GM23338 (cell line): Measurements from ENCODE around the gene MAPK8. TPM values are rescaled to one million over a fixed set of nuclear protein-coding genes. Genes with fewer than 3 reads are reported as not detected.

Experiments used
- ATAC-seq: fragments of 200-7000 bp; cut with Tn5 transposase; 3 replicates; pipeline ENCODE4 v1.9.1; 2020
- DNase-seq: peaks from one replicate; pipeline ENCODE4 v3.0.0-alpha.2; 2015; ENCODE audit warnings: low spot score
- H2AFZ ChIP-seq: fragments of 200-600 bp; sonication (generic); 2 replicates; pipeline ENCODE4 v1.8.0; 2016; ENCODE audit warnings: antibody characterized with exemption, mild to moderate bottlenecking, moderate library complexity
- H3F3A ChIP-seq: fragments of 200-600 bp; sonication (generic); replicated peaks from 2 replicates; pipeline ENCODE4 v1.8.0; 2017; ENCODE audit warnings: antibody characterized with exemption, mixed run types, low read depth
- H3K27ac ChIP-seq: fragments of 200-600 bp; sonication (generic); 2 replicates; pipeline ENCODE4 v1.6.1; 2016; ENCODE audit warnings: low read depth
- H3K27me3 ChIP-seq: fragments of 200-600 bp; sonication (generic); 2 replicates; pipeline ENCODE4 v1.8.0; 2016; ENCODE audit warnings: mild to moderate bottlenecking, mixed run types, moderate library complexity; ENCODE audit not compliant: insufficient read depth
- H3K36me3 ChIP-seq: fragments of 200-600 bp; sonication (generic); 2 replicates; pipeline ENCODE4 v1.8.0; 2016; ENCODE audit warnings: mild to moderate bottlenecking; ENCODE audit not compliant: insufficient read depth
- H3K4me1 ChIP-seq: fragments of 200-600 bp; sonication (generic); 2 replicates; pipeline ENCODE4 v1.8.0; 2016; ENCODE audit warnings: mild to moderate bottlenecking, moderate library complexity; ENCODE audit not compliant: insufficient read depth
- H3K4me2 ChIP-seq: fragments of 200-600 bp; sonication (generic); 2 replicates; pipeline ENCODE4 v1.7.1; 2017; ENCODE audit warnings: mixed run types
- H3K4me3 ChIP-seq: fragments of 200-600 bp; sonication (generic); 2 replicates; pipeline ENCODE4 v1.6.1; 2016; ENCODE audit warnings: mixed run types
- H3K79me2 ChIP-seq: fragments of 200-600 bp; sonication (generic); replicated peaks from 2 replicates; pipeline ENCODE4 v1.8.0; 2017; ENCODE audit warnings: mild to moderate bottlenecking; ENCODE audit not compliant: insufficient read depth
- H3K9me2 ChIP-seq: fragments of 200-600 bp; sonication (generic); 2 replicates; pipeline ENCODE4 v1.8.0; 2017; ENCODE audit not compliant: insufficient read depth
- H4K20me1 ChIP-seq: fragments of 200-600 bp; sonication (generic); replicated peaks from 2 replicates; pipeline ENCODE4 v1.8.0; 2017; ENCODE audit warnings: mild to moderate bottlenecking; ENCODE audit not compliant: insufficient read depth
- H3K27ac Mint-ChIP-seq: 2 replicates; pipeline ENCODE4 v1.8.0; 2020; ENCODE audit warnings: inconsistent platforms, mild to moderate bottlenecking, moderate library complexity, mixed read lengths
- H3K27me3 Mint-ChIP-seq: 3 replicates; pipeline ENCODE4 v1.8.0; 2022; ENCODE audit warnings: low read depth, mild to moderate bottlenecking, moderate library complexity, mixed read lengths, inconsistent platforms; ENCODE audit not compliant: insufficient read depth, poor library complexity
- H3K36me3 Mint-ChIP-seq: 3 replicates; pipeline ENCODE4 v1.8.0; 2021; ENCODE audit warnings: low read depth, mild to moderate bottlenecking, inconsistent platforms, moderate library complexity, mixed read lengths
- H3K4me1 Mint-ChIP-seq: 3 replicates; pipeline ENCODE4 v1.8.0; 2020; ENCODE audit warnings: mild to moderate bottlenecking, inconsistent platforms, mixed read lengths
- H3K4me3 Mint-ChIP-seq: 3 replicates; pipeline ENCODE4 v1.8.0; 2021; ENCODE audit warnings: moderate library complexity, mild to moderate bottlenecking, inconsistent platforms, mixed read lengths
- H3K9me3 Mint-ChIP-seq: 3 replicates; pipeline ENCODE4 v1.8.0; 2020; ENCODE audit warnings: moderate library complexity, mild to moderate bottlenecking, inconsistent platforms, mixed read lengths
- CREB1 ChIP-seq: fragments of 250-450 bp; sonication (Bioruptor Pico); IDR thresholded peaks from 2 replicates; pipeline ENCODE4 v1.5.0; 2020; ENCODE audit warnings: low read depth, mild to moderate bottlenecking, moderate library complexity
- EZH2 ChIP-seq: fragments of 200-600 bp; sonication (generic); IDR thresholded peaks from one replicate; pipeline ENCODE4 v1.8.0; 2017; ENCODE audit warnings: antibody characterized with exemption, mild to moderate bottlenecking, low read depth; ENCODE audit not compliant: unreplicated experiment
- EZH2phosphoT487 ChIP-seq: fragments of 200-600 bp; sonication (generic); IDR thresholded peaks from one replicate; pipeline ENCODE4 v1.8.1; 2018; ENCODE audit warnings: antibody characterized with exemption; ENCODE audit not compliant: unreplicated experiment
- JUNB ChIP-seq: IDR thresholded peaks from one replicate; pipeline ENCODE4 v1.6.1; 2016; ENCODE audit warnings: antibody characterized with exemption; ENCODE audit not compliant: unreplicated experiment
- NANOG ChIP-seq: IDR thresholded peaks from 2 replicates; pipeline ENCODE4 v1.6.1; 2016; ENCODE audit warnings: antibody characterized with exemption, borderline replicate concordance
- POLR2AphosphoS5 ChIP-seq: IDR thresholded peaks from 2 replicates; pipeline ENCODE4 v1.6.1; 2016; ENCODE audit warnings: antibody characterized with exemption, low read depth
- STAT1 ChIP-seq: IDR thresholded peaks from one replicate; pipeline ENCODE4 v1.6.1; 2016; ENCODE audit warnings: antibody characterized with exemption; ENCODE audit not compliant: unreplicated experiment
- ZNF114 ChIP-seq: fragments of 250-450 bp; sonication (Bioruptor Pico); IDR thresholded peaks from 2 replicates; pipeline ENCODE4 v1.5.0; 2020; ENCODE audit warnings: mild to moderate bottlenecking, moderate library complexity
- ZNF331 ChIP-seq: fragments of 250-450 bp; sonication (Bioruptor Pico); IDR thresholded peaks from 2 replicates; pipeline ENCODE4 v1.5.0; 2020; ENCODE audit warnings: low read depth, mild to moderate bottlenecking, moderate library complexity
- polyA plus RNA-seq: library from polyadenylated mRNA; unstranded; fragments of >200 nt; fragmentation: Nextera tagmentation; extraction: Ambion mirVana; gene quantifications from 2 replicates; pipeline ENCODE4 v1.2.1, GENCODE V29; 2016
- total RNA-seq: library from RNA; depleted of rRNA; stranded (reverse); fragments of >200 nt; shearing (Covaris generic); gene quantifications from 2 replicates; pipeline ENCODE4 v1.2.3, GENCODE V29; 2014
- TF ChIP-seq, protein P1 (sequence below): IDR thresholded peaks from 2 replicates; pipeline ENCODE4 v1.6.1; 2016; ENCODE audit warnings: antibody characterized with exemption
- TF ChIP-seq, protein P2 (sequence below), 2 experiments: fragments of 200-600 bp in 1 of 2; sonication (generic) in 1 of 2; conservative IDR thresholded peaks; 2 replicates each; pipeline versions ENCODE4 v1.5.1 to v1.6.1; 2016 to 2017; ENCODE audit warnings: antibody characterized with exemption in 2 of 2, low read depth in 2 of 2, mild to moderate bottlenecking in 2 of 2, moderate library complexity in 1 of 2
- TF ChIP-seq, protein P3 (sequence below): fragments of 250-450 bp; sonication (Bioruptor Pico); IDR thresholded peaks from 2 replicates; pipeline ENCODE4 v1.5.0; 2020; ENCODE audit warnings: mild to moderate bottlenecking, moderate library complexity
- TF ChIP-seq, protein P4 (sequence below): IDR thresholded peaks from one replicate; pipeline ENCODE4 v1.6.1; 2018; ENCODE audit warnings: antibody characterized with exemption; ENCODE audit not compliant: unreplicated experiment

The MAPK8 gene
- total and polyA plus RNA-seq, 2 experiments from 2014 or later = 52.4 to 73.6 TPM

DNA sequence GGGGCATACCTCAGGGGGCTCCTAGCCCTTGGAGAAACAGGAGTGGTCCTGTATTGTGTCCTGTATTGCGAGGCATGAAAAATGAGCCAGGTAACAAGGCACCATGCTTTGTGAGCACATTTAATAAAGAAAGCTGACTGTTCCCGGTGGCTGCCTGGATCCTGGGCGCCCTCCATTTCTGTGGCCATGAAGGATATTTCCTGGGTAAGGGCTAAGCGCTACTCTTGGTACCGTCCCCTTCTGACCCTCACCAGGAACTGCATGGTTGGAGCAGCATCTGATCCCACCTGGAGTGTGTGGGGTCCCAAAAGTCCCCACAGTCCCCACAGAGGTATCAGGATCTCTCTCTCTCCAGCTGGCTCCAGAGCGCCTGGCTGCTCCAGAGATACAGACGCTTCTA is 139.5 kb downstream of the MAPK8 start:
- TF ChIP-seq, protein P1, sequence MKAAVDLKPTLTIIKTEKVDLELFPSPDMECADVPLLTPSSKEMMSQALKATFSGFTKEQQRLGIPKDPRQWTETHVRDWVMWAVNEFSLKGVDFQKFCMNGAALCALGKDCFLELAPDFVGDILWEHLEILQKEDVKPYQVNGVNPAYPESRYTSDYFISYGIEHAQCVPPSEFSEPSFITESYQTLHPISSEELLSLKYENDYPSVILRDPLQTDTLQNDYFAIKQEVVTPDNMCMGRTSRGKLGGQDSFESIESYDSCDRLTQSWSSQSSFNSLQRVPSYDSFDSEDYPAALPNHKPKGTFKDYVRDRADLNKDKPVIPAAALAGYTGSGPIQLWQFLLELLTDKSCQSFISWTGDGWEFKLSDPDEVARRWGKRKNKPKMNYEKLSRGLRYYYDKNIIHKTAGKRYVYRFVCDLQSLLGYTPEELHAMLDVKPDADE = no peak
- TF ChIP-seq CREB1 (CRISPR knock-in tag) (no peak), JUNB (no peak), EZH2 (no peak), ZNF114 (CRISPR knock-in tag) (no peak), EZH2phosphoT487 (no peak), NANOG (no peak), ZNF331 (CRISPR knock-in tag) (no peak), POLR2AphosphoS5 (no peak), STAT1 (no peak)
- TF ChIP-seq, protein P2, sequence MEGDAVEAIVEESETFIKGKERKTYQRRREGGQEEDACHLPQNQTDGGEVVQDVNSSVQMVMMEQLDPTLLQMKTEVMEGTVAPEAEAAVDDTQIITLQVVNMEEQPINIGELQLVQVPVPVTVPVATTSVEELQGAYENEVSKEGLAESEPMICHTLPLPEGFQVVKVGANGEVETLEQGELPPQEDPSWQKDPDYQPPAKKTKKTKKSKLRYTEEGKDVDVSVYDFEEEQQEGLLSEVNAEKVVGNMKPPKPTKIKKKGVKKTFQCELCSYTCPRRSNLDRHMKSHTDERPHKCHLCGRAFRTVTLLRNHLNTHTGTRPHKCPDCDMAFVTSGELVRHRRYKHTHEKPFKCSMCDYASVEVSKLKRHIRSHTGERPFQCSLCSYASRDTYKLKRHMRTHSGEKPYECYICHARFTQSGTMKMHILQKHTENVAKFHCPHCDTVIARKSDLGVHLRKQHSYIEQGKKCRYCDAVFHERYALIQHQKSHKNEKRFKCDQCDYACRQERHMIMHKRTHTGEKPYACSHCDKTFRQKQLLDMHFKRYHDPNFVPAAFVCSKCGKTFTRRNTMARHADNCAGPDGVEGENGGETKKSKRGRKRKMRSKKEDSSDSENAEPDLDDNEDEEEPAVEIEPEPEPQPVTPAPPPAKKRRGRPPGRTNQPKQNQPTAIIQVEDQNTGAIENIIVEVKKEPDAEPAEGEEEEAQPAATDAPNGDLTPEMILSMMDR (conservative IDR thresholded peaks at IDR 0.05; ENCODE audit: low read depth in 2 of 2) = no peak
- TF ChIP-seq, protein P3, sequence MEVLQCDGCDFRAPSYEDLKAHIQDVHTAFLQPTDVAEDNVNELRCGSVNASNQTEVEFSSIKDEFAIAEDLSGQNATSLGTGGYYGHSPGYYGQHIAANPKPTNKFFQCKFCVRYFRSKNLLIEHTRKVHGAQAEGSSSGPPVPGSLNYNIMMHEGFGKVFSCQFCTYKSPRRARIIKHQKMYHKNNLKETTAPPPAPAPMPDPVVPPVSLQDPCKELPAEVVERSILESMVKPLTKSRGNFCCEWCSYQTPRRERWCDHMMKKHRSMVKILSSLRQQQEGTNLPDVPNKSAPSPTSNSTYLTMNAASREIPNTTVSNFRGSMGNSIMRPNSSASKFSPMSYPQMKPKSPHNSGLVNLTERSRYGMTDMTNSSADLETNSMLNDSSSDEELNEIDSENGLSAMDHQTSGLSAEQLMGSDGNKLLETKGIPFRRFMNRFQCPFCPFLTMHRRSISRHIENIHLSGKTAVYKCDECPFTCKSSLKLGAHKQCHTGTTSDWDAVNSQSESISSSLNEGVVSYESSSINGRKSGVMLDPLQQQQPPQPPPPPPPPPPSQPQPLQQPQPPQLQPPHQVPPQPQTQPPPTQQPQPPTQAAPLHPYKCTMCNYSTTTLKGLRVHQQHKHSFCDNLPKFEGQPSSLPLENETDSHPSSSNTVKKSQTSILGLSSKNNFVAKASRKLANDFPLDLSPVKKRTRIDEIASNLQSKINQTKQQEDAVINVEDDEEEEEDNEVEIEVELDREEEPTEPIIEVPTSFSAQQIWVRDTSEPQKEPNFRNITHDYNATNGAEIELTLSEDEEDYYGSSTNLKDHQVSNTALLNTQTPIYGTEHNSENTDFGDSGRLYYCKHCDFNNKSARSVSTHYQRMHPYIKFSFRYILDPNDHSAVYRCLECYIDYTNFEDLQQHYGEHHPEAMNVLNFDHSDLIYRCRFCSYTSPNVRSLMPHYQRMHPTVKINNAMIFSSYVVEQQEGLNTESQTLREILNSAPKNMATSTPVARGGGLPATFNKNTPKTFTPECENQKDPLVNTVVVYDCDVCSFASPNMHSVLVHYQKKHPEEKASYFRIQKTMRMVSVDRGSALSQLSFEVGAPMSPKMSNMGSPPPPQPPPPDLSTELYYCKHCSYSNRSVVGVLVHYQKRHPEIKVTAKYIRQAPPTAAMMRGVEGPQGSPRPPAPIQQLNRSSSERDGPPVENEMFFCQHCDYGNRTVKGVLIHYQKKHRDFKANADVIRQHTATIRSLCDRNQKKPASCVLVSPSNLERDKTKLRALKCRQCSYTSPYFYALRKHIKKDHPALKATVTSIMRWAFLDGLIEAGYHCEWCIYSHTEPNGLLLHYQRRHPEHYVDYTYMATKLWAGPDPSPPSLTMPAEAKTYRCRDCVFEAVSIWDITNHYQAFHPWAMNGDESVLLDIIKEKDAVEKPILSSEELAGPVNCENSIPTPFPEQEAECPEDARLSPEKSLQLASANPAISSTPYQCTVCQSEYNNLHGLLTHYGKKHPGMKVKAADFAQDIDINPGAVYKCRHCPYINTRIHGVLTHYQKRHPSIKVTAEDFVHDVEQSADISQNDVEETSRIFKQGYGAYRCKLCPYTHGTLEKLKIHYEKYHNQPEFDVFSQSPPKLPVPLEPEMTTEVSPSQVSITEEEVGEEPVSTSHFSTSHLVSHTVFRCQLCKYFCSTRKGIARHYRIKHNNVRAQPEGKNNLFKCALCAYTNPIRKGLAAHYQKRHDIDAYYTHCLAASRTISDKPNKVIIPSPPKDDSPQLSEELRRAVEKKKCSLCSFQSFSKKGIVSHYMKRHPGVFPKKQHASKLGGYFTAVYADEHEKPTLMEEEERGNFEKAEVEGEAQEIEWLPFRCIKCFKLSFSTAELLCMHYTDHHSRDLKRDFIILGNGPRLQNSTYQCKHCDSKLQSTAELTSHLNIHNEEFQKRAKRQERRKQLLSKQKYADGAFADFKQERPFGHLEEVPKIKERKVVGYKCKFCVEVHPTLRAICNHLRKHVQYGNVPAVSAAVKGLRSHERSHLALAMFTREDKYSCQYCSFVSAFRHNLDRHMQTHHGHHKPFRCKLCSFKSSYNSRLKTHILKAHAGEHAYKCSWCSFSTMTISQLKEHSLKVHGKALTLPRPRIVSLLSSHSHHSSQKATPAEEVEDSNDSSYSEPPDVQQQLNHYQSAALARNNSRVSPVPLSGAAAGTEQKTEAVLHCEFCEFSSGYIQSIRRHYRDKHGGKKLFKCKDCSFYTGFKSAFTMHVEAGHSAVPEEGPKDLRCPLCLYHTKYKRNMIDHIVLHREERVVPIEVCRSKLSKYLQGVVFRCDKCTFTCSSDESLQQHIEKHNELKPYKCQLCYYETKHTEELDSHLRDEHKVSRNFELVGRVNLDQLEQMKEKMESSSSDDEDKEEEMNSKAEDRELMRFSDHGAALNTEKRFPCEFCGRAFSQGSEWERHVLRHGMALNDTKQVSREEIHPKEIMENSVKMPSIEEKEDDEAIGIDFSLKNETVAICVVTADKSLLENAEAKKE (CRISPR knock-in tag) = no peak
- TF ChIP-seq, protein P4, sequence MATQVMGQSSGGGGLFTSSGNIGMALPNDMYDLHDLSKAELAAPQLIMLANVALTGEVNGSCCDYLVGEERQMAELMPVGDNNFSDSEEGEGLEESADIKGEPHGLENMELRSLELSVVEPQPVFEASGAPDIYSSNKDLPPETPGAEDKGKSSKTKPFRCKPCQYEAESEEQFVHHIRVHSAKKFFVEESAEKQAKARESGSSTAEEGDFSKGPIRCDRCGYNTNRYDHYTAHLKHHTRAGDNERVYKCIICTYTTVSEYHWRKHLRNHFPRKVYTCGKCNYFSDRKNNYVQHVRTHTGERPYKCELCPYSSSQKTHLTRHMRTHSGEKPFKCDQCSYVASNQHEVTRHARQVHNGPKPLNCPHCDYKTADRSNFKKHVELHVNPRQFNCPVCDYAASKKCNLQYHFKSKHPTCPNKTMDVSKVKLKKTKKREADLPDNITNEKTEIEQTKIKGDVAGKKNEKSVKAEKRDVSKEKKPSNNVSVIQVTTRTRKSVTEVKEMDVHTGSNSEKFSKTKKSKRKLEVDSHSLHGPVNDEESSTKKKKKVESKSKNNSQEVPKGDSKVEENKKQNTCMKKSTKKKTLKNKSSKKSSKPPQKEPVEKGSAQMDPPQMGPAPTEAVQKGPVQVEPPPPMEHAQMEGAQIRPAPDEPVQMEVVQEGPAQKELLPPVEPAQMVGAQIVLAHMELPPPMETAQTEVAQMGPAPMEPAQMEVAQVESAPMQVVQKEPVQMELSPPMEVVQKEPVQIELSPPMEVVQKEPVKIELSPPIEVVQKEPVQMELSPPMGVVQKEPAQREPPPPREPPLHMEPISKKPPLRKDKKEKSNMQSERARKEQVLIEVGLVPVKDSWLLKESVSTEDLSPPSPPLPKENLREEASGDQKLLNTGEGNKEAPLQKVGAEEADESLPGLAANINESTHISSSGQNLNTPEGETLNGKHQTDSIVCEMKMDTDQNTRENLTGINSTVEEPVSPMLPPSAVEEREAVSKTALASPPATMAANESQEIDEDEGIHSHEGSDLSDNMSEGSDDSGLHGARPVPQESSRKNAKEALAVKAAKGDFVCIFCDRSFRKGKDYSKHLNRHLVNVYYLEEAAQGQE = no peak
- Histone ChIP-seq H3K4me3 (no peak overlapping the region), H3K4me1 (no peaks in the 10 kb centered on the region), H3K36me3 (no peaks in the 10 kb centered on the region), H3K79me2 (no peaks in the 10 kb centered on the region), H4K20me1 (no peaks in the 10 kb centered on the region; the same call in 1 of the 2 replicates), H3F3A (no peaks in the 10 kb centered on the region), H3K27ac (no peak overlapping the region), H3K9me2 (0 out of 2 replicates have a peak, but pooled peaks cover 2% of the 10 kb centered on the region), H3K27me3 (no peaks in the 10 kb centered on the region), H2AFZ (no peak overlapping the region), H3K4me2 (no peak overlapping the region)
- ATAC-seq = no peak
- Mint-ChIP-seq H3K4me1 (peaks cover 22% of the 10 kb centered on the region), H3K4me3 (no peak overlapping the region), H3K36me3 (peaks cover 7% of the 10 kb centered on the region; the same call in 2 of the 3 replicates), H3K27ac (no peak overlapping the region), H3K9me3 (no peaks in the 10 kb centered on the region), H3K27me3 (peaks cover 13% of the 10 kb centered on the region)
- no peak for DNase-seq
